DMS79 (cell line): ENCODE measurements around the gene PPAN.
A peak's percentile ranks its signal among the peaks of the same experiment; 100 is the strongest.

Experiments used
- DNase-seq: peaks from one replicate; lab custom pipeline; 2025; lab: John Stamatoyannopoulos, UW

The PPAN gene

DNA sequence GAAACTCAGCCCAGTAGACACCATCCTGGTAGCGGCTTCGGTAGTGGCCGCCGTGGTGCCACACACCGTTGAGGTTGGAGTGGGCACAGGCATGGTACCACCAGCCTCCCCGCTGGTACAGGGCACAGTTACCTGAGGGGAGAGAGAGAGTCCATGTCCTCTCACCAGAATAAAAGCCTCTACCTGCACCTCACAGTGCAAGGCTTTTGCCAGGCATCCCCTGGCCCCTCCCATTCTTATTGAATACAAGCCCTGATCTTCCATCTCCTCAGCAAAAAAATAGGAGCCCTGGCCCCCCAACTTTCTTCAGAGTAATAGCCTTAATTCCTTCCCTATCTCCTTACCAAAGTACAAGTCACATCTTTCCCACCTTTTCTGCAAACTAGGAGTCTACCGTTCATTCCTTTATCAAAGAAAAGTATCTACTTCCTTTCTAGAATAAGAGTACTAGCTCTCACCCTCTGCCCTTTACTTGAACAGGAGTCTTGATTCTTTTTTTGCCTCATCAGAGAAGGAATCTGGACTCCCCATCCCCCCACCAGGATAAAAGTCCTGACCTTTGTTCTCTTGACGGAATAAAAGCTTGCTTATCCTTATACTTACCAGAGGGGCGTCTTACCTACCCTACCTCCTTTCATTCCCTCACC lies 13.4 kb upstream of the PPAN start:
- no peak for DNase-seq

DNA sequence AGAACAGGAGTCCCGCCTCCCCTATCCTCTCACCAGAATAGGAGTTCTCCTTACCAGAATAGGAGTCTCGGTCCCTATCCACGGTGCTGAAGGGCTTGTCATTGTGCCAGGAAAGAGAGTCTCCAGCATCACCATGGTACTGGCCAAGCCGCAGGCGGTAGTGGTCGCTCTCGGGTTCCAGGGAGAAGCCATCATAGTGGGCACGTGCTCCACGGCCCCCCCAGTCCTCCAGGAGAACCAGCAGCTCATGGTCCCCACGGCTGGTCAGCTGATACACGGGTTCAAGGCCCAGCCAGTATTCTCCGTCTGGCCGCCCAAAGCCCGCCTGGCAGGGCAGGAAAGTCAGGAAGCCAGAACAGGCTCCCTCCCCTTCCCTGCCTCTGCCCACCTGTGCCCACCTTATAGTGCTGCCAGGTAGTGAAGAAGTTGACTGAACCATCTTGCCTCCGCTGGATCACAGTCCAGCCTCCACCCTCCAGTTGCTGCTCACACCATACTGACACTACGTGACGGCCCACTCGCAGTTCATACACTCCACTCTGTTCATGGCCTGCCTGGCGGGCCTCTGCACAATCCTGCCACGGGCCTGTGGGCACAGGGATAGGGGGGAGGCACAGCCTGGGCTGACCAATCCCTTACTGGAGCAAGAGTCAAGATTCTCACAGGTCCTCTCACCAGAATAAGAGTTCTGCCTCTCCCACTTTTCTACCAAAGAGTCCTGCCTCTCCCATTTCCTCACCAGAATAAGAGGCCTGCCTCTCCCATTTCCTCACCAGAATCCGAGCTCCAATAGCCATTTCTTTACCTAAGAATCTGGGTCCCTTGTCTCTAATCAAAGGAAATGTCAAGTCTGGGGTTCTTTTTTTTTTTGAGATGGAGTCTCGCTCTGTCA lies 12.6 kb upstream of the PPAN start:
- DNase-seq, result no peak

DNA sequence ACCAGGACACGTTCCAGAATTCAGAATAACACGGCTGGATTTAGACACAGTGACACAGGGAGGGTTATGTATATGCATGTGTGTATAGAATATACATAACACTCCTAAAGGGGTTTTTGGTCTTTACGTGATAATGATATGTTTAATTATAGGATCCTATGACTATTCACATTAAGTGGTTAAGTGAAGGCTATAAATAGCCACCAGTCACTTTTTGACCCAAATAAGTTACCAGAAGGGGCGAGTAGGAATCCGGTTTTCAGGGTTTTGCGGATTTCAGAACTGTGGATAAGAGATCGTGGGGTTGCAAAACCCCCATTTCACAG lies 10.6 kb upstream of the PPAN start:
- DNase-seq, result no peak

DNA sequence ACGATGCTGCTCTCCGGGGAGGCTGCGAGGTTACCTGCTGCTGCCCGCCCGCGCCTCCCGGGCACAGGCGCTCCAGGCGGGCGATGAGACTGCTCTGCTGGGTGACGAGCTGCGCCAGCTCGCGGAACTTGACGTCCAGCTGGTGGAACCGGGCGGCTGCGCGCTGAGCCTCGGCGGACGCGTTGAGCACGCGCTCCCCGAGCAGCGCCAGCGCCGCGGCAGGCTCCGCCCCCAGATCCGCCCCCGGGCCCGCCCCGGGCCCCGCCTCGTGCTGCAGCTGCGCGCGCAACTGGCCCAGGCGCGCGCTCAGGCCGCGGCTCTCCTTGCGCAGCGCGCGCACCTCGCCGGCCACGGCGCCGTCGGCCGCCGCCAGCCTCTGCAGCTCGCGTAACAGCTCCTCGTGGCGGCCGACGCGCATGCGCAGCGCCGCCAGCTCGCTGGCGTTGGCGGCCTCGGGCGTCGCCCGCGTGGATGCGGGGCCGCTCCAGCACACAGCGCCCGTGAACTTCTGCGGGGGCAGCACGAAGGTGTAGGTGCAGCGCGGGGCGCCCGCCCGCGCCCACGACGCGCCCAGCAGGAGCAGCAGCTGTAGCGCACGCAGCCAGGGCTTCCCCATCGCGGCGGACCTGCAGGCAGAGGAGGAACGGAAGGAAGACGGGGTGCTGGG lies 10.1 kb upstream of the PPAN start:
- peak; percentile 91 for DNase-seq

DNA sequence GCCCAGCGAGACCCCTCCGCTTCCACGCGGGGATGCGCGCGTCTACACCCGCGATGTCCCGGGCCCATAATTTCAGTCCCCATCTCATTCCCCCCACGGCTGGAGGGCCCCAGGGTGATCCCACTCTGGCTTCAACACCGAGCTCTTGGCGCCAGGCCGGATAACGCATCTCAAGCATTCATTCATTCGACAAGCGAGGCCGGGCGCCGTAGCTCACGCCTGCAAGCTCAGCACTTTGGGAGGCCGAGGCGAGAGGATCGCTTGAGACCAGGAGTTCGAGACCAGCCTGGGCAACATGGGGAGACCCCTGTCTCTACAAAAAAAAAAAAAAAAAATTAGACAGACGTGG lies 9.6 kb upstream of the PPAN start:
- peak; percentile 21 for DNase-seq

DNA sequence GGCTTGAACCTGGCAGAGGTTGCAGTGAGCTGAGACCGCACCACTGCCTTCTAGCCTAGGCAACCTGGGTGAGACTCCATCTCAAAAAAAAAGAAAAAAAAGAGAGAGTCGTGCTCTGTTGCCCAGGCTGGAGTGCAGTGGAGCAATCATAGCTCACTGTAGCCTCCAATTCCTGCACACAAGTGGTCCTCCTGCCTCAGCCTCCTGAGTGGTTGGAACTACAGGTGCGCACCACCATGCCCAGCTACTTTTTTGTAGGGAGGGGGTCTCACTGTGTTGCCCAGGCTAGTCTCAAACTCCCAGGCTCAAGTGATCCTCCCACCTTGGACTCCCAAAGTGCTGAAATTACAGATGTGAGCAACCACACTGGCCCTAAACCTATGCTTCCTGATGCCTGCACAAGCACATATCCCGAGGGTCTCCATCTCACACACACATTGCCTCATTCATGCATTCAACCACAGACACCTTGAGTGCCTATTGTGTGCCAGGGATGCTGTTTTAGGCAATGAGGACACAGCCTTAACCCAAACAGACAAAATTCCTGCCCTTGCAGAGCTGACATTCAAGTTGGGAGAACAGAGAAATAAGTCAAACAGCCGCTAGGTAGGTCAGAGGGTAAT lies 5.9 kb upstream of the PPAN start:
- DNase-seq, result no peak

DNA sequence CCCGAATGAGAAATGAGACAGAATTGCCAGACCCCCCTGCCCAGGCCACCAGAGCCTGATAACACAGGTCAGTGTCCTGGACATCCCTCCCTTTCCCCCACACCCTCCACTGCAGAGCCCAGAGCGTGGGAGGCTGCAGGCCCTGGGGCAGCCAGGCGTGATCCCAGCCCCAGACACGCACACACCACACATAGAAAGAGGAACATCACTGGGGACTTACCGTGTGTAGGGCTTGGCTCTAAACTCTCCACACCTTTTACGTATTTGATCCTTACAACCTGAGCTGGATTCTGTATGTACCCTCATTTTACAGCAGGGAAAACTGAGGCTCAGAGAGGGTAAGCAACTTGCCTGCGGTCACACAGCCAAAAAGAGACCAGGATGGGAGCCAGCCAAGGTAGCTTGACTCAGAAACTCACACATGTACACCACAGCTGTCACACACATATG lies 3.4 kb upstream of the PPAN start:
- DNase-seq, result no peak

DNA sequence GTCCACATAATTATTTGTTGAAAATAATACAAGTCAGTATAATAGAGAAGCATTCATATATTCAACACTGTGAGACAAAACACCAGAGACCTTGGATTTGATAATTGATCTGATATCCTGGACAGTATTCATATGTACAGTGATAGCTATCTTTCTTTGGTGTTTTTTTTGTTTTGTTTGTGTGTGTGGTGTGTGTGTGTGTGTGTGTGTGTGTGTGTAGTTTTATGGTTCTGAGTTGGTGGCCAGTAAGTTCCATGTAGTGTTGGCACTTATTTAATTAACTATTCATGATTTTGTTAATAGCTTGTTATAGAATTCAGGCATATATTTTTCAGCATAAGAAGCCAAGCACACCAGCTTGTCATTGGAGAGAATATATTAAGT lies 2.0 kb upstream of the PPAN start:
- DNase-seq, result no peak

DNA sequence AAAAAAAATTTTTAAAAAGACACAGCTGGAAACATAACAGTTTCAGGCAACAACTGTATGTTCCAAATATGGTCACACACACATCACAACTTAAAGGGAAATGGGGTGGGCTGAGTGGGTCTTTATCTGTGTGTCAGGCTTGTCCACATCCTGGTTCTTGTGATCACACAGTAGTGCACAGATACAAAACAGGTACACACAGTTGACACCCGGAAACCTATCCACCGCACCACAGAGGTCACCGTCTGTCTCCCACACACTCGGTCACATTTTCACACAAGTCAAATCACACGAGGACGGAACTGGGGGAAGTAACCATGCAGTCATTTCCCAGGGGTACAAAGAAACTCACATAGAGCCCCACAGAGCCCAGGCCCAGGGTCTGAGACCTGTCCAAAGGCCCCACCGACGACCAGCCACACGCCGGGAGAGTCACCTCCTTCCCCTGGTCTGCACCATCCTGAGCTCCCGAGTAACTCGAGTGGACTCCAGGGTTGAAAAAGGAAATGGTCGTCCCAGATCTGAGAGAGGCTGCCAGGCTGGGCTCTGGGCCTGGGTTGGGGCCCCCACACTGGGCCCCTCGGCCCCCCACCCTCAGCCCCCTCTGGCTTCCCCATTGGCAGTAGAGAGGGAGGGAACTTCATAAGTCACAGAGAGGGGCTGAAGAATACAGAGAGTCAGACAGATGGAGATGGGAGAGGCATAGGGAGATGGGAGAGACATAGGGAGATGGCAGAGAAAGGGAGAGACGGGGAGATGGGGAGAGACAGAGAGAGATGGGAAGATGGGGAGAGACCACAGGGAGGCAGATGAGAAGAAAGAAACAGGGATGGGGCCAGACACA lies 1.3 kb upstream of the PPAN start:
- no peak for DNase-seq

DNA sequence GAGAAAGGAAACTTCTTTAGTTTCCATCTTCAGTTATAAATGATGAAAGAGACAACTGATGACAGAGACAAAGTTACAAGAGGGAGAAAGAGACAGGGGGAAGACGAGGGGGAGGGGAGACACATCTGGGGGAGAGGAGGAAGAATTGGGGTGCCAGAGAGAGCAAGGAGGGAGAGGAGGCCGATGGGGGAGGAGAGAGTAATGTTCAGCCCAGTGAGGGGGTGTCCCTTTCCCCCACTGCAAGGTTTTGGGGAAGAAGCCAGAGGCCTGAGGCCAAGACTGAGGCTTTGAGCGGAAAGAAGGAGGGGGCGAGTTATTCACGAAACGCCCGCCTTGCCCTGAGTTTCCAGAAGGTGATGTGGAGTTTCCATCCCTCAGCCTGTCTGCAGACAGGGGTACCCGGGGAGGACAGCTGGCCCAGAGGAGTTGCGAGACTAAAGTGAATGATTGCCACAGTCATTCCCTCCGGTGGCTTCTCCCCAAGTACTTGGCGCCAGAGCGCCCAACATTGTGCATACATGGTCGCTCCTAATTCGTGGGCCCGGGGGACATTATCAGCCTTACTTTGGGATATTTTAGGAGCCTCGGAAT lies 558 bp upstream of the PPAN start:
- DNase-seq, result no peak

DNA sequence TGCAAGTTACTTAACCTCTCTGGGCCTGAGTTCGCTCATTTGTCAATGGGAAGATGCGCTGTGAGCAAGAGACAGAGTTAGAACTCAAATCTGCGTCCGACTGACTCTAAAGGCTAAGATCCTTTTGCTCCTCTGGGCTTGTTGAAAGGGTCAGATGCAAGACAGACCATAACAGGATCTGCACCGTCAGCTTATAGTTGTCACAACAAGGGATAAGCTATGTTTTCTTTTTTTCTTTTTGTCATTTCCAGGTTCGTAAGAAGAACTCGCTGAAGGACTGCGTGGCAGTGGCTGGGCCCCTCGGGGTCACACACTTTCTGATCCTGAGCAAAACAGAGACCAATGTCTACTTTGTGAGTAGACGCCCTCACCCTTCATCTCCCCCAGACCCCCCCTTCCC lies 1.1 kb downstream of the PPAN start:
- no peak for DNase-seq

DNA sequence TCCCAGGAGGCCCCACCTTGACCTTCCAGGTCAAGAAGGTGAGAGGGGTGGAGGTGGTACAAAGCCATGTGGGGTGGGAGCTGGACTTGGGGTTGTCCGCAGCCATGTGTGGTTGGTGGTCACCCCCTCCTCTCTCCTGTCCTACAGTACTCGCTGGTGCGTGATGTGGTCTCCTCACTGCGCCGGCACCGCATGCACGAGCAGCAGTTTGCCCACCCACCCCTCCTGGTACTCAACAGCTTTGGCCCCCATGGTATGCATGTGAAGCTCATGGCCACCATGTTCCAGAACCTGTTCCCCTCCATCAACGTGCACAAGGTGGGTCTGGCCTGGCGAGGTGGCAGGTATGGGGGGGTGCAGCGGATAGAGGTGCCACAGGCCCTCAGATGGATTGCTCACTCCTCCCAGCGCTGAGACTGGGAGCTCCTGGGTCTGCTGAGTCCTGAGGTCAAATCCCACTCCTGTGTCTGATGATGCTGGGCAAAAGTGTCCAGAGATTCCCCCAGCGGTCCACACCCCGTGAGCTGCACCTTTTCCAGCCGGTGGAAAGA lies 1.7 kb downstream of the PPAN start:
- no peak for DNase-seq

DNA sequence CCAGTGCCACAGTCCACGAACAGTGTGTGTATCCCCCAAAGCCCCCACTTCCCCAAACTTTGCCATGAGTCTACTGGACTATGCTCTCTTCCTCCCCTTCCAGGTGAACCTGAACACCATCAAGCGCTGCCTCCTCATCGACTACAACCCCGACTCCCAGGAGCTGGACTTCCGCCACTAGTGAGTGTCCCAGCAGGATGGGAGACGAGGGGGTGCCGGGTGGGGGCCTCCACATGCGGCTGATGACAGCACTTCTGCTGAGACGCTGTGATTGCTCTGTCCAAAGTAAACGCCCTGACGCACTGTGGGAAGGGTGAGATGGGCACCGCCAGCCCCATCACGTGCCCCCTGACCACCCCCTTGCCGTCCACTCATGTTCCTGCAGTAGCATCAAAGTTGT lies 3.4 kb downstream of the PPAN start:
- no peak for DNase-seq

DNA sequence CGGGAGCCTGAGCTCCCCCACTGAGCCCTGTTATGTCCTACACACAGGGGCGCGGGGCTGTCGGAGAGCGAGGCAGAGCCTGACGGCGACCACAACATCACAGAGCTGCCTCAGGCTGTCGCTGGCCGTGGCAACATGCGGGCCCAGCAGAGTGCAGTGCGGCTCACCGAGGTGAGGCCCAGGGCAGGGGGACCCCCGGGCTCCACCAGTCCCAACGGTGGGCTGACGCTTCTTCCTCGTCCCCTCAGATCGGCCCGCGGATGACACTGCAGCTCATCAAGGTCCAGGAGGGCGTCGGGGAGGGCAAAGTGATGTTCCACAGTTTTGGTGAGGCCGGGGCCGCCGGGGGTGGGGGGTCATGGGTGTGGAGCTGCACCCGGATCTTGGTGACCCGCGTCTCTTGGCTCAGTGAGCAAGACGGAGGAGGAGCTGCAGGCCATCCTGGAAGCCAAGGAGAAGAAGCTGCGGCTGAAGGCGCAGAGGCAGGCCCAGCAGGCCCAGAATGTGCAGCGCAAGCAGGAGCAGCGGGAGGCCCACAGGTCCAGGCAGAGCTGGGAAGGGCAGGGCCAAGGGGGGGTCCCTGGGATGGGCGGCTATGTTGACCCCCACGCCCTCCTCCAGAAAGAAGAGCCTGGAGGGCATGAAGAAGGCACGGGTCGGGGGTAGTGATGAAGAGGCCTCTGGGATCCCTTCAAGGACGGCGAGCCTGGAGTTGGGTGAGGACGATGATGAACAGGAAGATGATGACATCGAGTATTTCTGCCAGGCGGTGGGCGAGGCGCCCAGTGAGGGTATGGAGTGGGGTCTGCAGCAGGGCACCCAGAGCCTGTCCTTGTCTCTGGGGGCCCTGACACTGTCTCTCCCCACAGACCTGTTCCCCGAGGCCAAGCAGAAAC lies 4.2 kb downstream of the PPAN start:
- no peak for DNase-seq

DNA sequence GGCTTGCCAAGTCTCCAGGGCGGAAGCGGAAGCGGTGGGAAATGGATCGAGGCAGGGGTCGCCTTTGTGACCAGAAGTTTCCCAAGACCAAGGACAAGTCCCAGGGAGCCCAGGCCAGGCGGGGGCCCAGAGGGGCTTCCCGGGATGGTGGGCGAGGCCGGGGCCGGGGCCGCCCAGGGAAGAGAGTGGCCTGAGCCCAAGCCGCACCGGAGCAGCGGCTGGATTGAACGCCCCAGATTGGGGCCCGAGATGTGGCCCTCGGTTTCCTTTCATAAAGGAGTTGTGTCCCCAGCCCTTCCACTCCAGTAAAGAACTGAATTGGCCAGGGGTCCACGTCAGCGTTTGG lies 4.8 kb downstream of the PPAN start:
- no peak for DNase-seq

DNA sequence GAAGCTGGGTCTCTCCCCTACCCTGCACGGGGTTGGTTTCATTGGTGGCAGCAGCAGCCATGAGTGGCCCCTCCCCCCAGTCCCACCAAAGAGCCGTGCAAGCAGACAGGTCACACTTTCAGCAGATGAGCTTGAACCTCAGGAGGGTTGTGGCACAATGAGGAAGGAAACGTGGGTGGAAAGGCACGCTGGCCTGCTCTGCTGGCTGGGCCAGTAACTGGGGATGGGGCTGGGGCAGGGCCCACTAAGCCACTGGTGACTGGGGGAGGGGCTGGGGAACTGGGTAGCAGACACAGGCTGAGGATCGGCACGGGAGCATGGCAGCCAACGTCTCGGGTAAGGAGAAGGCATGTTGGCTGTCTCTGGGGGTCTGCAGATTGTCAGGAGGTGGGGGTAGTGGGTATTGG lies 5.2 kb downstream of the PPAN start, which contains the start of gene P2RY11:
P2RY11 (plus strand) TSS at position 289 of the 407 bp plus-strand sequence; CDS start at position 318, 29 bp downstream.
- no peak for DNase-seq

DNA sequence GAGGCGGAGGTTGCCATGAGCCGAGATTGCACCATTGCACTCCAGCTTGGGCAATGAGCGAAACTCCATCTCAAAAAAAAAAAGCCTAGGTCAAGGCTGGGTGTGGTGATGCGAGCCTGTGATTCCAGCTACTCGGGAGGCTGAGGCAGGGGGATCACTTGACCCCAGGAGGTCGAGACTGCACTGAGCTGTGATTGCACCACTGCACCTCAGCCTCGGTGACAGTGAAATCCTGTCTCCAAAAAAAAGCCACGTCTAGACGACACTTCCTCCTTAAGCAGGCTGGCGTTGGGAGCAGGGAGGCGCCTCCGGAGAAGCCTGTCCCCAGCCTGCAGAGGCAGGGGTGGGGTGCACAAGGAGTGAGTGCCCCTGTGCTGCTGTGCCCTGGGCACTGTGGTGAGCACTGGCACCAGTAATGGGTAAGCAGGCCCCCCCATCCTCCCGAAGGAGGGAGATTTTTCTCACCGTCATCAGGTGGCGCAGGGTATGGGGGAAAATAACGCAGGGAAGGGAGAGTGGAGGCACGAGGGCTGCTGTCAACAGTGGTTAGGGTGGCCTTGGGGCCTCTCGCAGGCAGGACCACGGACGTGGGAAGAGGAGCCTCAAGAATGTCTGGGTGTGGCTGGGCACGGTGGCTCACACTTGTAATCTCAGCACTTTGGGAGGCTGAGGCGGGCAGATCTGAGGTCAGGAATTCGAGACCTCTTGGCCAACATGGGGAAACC lies 6.0 kb downstream of the PPAN start:
- DNase-seq, result no peak

DNA sequence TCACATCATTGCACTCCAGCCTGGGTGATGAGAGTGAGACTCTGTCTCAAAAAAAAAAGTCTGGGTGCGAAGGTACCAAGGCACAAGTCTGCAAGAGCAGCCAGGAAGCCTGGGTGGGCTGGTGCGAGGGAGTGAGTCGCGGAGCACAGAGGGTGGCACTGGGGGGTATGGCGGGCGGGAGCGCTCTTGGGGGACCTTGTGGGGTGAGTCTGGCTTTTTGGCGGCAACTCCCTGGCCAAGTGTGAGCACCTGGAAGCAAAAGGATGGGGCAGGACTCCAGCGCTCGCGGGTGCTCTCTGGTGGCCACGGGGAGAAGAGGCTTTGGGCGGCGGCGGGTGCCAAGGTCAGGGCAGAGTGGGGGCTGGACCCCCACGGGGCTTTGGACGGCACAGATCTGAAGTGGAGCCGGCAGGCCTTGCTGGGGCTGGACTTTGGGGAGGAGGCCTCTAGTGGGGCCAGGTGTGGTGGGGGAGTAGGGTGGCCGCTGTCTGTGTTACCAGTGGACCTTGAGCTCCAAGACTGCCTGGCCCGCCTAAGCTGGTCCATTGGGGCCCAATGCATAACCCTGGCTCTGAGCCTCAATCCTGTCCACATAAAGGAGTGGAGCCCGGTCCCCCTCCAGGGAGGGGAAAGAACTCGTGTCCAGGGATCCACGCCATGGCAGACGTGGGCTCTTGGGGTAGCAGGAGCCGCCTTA lies 6.9 kb downstream of the PPAN start:
- no peak for DNase-seq

DNA sequence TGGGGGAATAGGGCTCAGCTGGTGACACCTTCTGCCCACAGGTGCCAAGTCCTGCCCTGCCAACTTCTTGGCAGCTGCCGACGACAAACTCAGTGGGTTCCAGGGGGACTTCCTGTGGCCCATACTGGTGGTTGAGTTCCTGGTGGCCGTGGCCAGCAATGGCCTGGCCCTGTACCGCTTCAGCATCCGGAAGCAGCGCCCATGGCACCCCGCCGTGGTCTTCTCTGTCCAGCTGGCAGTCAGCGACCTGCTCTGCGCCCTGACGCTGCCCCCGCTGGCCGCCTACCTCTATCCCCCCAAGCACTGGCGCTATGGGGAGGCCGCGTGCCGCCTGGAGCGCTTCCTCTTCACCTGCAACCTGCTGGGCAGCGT lies 7.4 kb downstream of the PPAN start:
- no peak for DNase-seq
